Skin of body (tissue), 2 donors: Measurements from ENCODE around the gene RIPOR1. TPM values are rescaled to one million over a fixed set of nuclear protein-coding genes. Genes with fewer than 3 reads are reported as not detected.
"Not testable (repeated sequence)": the region's sequence is repeated elsewhere in the genome, so short reads cannot be mapped to it uniquely, and the experiment has no call there.

Experiments used
- DNase-seq: peaks from one replicate; lab custom pipeline; 2025; lab: John Stamatoyannopoulos, UW
- total RNA-seq: library from RNA; depleted of rRNA; stranded (reverse); fragments of >200 nt; gene quantifications from one replicate; pipeline ENCODE4 v1.2.3, GENCODE V29; 2014

RIPOR1 gene
- total RNA-seq, 1 donor from 2014 or later: 19.1 TPM

DNA sequence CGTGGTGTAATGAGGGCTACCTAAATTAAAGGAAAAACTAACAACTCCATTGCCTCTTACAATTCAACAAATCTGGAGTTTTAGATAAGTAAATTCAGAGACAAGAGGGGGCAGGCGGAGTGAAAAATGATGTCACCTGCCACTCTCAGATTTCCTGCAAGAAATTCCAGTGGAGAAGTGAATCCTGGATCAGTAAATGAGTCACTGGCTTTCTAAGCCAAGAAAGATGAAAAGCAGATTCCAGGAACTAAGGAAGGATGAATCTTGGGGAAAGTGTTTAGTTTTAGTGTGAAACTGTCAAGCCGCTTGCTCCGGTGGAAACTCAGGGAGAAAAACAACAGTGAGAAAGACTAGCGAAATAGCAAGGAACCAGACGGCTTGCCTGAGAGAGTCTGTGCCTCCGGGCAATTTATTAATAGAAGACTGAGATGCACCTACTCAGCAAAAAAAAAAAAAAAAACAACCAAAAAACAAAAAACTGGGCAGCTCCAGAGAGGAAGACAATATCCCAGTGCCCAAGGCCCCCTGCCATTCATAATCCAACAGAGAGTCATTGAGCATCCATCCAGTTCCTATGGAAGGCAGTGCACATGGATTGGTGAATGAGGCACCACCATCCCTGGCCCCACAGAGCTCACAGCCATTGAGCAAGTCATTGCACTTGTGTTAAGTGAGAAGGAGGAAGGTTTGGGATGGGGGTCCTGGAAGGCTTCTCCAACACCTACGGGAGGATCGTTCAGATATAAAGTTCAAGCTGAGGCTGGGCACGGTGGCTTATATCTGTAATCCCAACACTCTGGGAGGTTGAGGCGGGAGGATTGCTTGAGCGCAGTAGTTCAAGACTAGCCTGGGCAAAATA, 12.1 kb upstream of the RIPOR1 start:
- DNase-seq: no peak

DNA sequence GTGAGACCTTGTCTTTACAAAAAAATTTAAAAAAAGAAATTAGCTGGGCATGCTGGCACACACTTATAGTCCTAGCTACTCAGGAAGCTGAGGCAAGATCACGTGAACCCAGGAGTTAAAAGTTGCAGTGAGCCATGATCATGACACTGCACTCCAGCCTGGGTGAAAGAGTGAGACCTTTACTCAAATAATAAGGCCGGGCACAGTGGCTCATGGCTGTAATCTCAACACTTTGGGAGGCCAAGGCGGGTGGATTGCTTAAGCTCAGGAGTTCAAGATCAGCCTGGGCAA, 11.5 kb upstream of the RIPOR1 start:
- DNase-seq: no peak

DNA sequence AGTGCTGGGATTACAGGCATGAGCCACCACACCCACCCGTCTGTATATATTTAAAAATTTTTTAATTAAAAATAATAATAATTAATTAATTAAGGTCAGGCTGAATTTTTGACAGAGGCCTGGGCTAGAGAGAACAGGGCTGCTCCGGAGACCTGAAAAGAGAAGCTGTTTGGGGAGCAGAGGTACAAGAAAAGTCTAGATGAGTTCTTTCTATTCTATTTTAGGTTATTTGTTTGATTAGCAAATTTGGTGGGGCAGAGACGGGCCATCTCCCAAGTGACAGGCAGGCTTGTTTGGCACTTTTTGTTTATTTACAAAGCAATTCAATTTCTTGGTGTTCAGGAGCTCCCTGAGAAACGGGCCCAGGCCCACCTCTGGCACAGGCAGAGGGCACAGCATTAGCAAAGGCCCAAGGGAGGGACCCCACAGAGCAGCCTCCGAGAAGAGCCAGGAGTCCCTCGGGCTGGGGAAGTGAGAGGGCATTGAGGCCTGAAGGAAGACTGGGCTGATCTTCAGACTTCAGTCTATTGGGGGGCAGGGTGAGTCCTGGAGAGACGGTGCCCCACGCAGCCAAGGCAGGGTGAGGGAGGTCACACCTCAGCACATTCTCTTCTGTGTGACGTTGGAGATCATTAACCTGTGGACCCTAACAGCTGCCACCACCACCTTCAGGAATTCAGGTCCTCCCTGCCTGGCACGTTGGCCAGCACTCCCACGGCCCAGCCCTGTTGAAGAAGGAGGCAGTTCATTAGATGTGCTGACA, 10.8 kb upstream of the RIPOR1 start:
- DNase-seq: no peak

DNA sequence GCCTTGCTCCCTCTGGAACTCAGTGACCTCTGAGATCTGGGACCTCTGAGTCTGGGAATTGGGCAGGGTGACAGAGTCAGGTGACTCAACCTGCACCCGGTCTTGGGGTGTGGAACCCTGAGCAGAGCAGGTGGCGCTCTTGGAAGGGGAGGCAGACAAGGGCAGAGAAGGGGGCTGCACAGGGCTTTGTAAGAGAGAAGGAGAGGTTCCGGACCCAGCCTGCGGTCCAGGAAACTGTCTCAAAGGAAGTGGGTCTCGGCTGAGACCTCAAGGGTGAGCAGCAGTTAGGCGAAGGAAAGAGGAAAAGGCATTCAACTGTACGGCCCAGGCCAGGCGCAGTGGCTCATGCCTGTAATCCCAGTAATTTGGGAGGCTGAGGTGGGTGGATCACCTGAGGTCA, 10.0 kb upstream of the RIPOR1 start:
- DNase-seq: no peak

- DNase-seq: no peak
These were observed 9.4 kb upstream of the RIPOR1 start for GRCh38 chr16:67519242-67519641.

DNA sequence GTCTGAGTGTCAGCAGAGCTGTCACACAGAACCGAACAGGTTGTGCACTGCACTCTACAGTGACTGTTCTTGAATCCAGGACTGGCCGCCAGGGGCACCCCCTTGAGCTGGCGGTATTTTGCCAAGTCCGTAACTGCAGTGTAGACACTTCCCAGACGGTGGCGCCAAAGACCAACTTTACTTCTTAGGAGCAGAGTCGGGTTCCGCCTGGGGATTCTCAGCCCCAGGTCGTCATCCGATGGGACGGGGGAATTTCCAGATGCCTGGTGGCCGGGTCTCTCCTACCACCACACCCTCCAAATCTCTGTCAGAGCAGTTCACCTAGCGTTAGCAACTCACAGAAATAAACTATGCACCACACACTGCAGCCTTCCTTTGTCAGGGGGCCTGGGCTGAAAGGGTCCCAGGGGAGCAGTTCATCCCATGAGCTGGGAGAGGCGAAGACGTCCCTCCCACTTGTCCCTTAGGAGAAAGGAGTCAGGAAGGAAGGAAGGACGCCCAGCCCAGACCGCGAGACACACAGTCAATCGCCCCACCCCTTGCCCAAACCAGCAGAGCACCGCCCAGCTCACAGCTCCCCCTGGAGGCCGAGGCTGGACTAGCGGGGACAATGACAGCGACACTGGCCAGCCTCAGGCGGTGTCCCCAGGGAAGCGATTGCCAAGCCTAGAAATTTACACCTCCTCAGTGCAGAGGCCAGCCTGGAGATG, 7.4 kb upstream of the RIPOR1 start:
- DNase-seq: peak; percentile 92

DNA sequence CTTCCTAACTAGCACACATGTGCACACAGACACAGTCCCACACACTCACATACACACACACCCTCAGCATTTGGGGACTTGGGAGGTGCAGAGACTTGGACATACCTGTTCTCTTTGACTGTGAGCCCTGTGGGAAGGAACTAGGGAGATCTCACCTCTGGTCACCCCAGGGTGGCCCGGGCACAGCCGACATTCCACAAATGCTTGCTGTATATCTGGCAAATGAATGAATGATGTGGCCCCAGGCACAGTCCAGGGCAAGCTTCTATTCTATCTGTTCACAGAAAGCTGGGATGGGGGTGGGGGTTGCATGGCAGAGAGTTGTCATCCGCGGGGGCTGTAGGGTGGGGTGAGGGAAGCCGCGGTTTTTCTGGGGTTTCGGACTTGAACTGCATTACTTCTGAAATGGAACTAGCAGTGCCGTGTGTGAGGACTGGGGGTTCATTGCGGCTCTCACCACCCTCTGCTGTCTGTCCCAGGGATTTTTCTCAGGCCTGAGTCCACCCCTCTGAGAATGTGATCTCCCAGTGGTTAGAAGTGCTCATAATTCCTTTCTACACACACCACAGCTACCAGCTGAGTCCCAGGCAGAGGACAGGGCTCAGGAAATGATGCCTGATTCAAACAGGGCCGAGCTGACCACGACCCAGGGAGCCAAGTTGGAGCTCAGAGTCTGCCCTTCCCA, 3.3 kb upstream of the RIPOR1 start:
- no peak for DNase-seq

GRCh38 chr16:67526149-67526791, 2.4 kb upstream of the RIPOR1 start:
- DNase-seq: no peak

DNA sequence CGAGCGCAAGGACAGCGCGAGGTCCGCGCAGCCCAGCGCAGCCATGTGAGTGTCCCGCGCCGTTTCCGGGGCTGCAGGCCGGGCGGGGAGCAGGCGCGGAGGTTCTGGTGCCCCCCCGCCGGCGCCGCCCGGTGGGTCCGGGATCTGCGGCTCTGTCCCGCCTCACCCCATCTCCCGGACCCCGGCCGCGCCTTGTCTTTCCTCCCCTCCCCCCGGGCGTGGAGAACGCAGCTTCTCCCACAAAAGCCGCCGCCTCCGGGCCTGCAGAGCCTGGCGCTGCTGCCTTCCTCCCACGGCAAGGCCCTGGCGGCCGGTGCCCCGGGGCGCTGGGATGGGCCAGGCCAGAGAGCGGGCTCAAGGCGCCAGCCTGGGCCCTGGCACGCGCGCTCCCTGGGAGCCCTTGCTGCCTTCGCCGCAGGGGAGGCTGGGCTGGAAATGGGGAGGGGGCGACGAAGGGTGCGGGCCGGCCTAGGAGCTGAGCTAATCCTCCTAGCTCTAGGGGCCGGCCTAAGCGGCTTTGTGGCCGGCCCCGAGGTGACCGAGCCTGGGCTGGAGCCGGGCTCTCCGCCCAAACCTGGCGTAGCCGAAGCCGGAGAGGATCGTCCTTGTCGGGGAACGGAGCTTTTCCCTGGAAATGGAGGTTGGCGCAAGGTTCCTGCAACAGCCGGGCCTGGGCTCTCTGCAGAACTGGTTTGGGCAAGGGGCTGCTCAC, 397 bp downstream of the RIPOR1 start:
- no peak for DNase-seq

- no peak for DNase-seq
These were observed 968 bp downstream of the RIPOR1 start for GRCh38 chr16:67529582-67530012.

- no peak for DNase-seq
These were observed 1.6 kb downstream of the RIPOR1 start for GRCh38 chr16:67530013-67530939.

- no peak for DNase-seq
These were observed 2.6 kb downstream of the RIPOR1 start for GRCh38 chr16:67531247-67531646.

DNA sequence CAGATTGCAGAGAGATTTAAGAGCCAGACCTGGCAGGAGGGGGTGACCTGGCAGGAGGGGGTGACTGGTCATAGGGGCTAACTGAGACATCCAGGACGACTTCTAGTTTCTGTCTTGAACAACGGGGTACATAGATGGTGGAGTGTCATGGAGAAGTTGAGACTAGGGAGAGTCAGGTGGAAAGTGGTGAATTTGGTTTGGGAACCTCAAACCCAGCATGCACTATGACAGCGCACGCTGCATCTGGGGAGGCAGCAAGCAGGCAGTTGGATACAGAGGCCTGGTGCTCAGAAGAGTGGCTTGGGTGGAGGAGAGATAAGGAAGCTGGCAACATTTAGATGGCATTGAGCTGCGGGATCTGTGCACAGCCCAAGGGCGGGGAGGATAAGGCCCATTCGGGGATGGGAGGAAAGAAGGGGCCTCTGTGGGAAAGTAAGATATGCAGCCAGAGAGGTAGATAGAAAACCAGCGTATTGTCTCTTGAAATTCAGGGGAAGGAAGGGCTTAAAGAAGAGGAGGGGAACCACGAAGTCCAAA, 4.5 kb downstream of the RIPOR1 start:
- DNase-seq: no peak

DNA sequence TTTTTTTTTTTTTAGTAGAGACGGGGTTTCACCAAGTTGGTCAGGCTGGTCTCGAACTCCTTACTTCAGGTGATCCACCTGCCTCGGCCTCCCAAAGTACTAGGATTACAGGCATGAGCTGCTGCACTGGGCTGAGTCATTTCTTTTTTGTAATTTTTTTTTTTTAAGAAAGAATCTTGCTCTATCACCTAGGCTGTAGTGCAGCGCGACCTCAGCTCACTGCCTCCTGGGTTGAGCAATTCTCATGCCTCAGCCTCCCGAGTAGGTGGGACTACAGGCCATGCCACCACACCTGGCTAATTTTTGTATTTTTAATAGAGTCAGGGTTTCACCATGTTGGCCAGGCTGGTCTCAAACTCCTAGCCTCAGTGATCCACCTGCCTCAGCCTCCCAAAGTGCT, 5.4 kb downstream of the RIPOR1 start:
- not testable (repeated sequence) for DNase-seq

GRCh38 chr16:67534431-67534830, 5.8 kb downstream of the RIPOR1 start:
- no peak for DNase-seq

- no peak for DNase-seq
These were observed 6.6 kb downstream of the RIPOR1 start for GRCh38 chr16:67535201-67535600.

DNA sequence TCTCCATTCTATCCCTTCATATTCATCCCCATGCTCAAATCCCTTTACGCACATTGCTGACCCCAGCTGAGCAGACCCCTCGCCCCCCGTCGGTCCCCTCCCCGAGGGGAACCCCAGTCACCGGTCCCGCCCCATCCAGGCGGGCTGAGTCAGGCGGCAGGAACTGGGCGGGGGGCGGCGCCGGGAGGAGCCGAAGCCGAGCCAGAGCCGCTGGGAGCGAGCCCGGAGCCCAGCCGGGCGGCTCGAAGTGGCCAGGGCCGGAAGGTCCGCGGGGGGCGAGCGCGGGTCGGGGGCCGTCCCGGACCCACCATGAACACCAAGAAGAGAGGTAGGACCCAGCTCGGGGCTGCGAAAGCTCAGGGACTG, 8.6 kb downstream of the RIPOR1 start:
- no peak for DNase-seq

- no peak for DNase-seq
These were observed 9.3 kb downstream of the RIPOR1 start for GRCh38 chr16:67537636-67538591.
